Peyer's patch (tissue), 4 donors: ENCODE results near the gene IGFBP7. TPM values are rescaled to one million over a fixed set of nuclear protein-coding genes. Genes with fewer than 3 reads are reported as not detected.
A peak's percentile ranks its signal among the peaks of the same experiment; 100 is the strongest.
"Not testable (repeated sequence)": the region's sequence is repeated elsewhere in the genome, so short reads cannot be mapped to it uniquely, and the experiment has no call there.

Experiments
- DNase-seq, 3 donors: peaks; one replicate each; pipeline ENCODE4 v3.0.0-alpha.2; 2017 to 2019
- H3K27ac ChIP-seq, 4 donors: fragments of 200-600 bp; sonication (generic); one replicate each; pipeline ENCODE4 v1.5.1; 2016 to 2019
- H3K27me3 ChIP-seq, 2 donors: fragments of 200-600 bp; sonication (generic); one replicate each; pipeline ENCODE4 v1.5.1; 2019
- H3K36me3 ChIP-seq, 3 donors: fragments of 200-600 bp; sonication (generic); one replicate each; pipeline ENCODE4 v1.5.1; 2016 to 2019
- H3K4me1 ChIP-seq, 4 donors: fragments of 200-600 bp; sonication (generic); one replicate each; pipeline ENCODE4 v1.5.1; 2016 to 2019
- H3K4me3 ChIP-seq, 4 donors: fragments of 200-600 bp; sonication (generic); 1 replicate in 3 of 4; 2 replicates in 1 of 4; pipeline ENCODE4 v1.5.1; 2016 to 2019; ENCODE audit warnings: mild to moderate bottlenecking in 1 of 4
- H3K9me3 ChIP-seq, 4 donors: fragments of 200-600 bp; sonication (generic); one replicate each; pipeline ENCODE4 v1.5.1; 2016 to 2019; ENCODE audit warnings: mild to moderate bottlenecking in 1 of 4
- POLR2A ChIP-seq, 2 donors: fragments of 450-650 bp; IDR thresholded peaks; one replicate each; pipeline ENCODE4 v1.5.1; 2017; ENCODE audit warnings: antibody characterized with exemption in 2 of 2, mild to moderate bottlenecking in 2 of 2, moderate library complexity in 2 of 2
- total RNA-seq, 4 donors: library from RNA; depleted of rRNA; stranded (reverse); fragments of >200 nt; gene quantifications; one replicate each; pipeline ENCODE4 v1.1.0, GENCODE V29; 2016
- TF ChIP-seq, protein P1 (sequence below), 6 experiments: fragments of 450-650 bp in 4 of 6; fragments of 200-600 bp in 2 of 6; sonication (generic) in 1 of 6; IDR thresholded peaks; one replicate each; pipeline ENCODE4 v1.5.1; 2017 to 2019; ENCODE audit warnings: antibody characterized with exemption in 6 of 6, mild to moderate bottlenecking in 3 of 6, moderate library complexity in 1 of 6

Gene IGFBP7
- total RNA-seq, 4 donors from 2014 or later: 37.1 to 92.1 (median 79.1) TPM

DNA sequence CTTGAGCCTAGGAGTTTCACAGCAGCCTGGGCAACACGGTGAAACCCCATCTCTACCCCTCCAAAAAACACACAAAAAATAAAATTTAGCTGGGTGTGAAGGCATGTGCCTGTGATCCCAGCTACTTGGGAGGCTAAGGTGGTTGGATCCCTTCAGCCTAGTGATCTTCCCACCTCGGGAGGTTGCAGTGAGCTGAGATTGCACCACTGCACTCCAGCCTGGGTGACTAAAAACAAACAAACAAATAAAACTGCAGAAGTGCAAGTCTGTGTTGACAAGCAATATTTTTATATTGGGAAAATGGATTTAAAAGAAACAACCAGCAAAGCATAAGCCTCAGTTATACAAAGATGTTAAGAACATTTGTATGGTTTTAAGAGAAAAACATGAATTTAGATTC is 46.1 kb downstream of the IGFBP7 start:
- Histone ChIP-seq H3K27me3 (no peaks in the 10 kb centered on the region), H3K4me3 (no peak overlapping the region), H3K9me3 (no peaks in the 10 kb centered on the region), H3K27ac (peak overlapping the region in 1 of 4 donors; percentile 20), H3K4me1 (peaks cover 0 to 15% (median 0%) of the 10 kb centered on the region in 4 donors), H3K36me3 (no peaks in the 10 kb centered on the region)
- TF ChIP-seq, protein P1, sequence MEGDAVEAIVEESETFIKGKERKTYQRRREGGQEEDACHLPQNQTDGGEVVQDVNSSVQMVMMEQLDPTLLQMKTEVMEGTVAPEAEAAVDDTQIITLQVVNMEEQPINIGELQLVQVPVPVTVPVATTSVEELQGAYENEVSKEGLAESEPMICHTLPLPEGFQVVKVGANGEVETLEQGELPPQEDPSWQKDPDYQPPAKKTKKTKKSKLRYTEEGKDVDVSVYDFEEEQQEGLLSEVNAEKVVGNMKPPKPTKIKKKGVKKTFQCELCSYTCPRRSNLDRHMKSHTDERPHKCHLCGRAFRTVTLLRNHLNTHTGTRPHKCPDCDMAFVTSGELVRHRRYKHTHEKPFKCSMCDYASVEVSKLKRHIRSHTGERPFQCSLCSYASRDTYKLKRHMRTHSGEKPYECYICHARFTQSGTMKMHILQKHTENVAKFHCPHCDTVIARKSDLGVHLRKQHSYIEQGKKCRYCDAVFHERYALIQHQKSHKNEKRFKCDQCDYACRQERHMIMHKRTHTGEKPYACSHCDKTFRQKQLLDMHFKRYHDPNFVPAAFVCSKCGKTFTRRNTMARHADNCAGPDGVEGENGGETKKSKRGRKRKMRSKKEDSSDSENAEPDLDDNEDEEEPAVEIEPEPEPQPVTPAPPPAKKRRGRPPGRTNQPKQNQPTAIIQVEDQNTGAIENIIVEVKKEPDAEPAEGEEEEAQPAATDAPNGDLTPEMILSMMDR (IDR thresholded peaks at IDR 0.05): no peak
- TF ChIP-seq POLR2A (IDR thresholded peaks at IDR 0.05): no peak
- DNase-seq: no peak

DNA sequence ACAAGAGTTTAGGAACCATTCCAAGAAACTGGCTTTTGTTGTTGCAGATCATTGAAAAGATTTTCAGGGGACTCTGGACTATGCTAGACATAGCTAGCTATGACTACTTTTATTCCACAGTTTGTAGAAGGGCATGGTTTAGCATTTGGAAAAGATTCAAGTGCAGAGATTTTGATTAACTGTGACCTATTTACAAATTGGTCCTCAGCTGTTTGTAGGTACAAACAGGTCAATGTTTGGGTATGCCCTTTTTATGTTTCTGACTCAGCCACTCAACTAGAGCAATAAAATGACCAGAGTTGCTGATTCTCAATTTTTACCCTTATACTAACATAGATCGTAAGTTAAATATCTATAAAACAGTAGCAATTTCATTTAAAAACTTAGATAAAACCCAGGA is 46.7 kb downstream of the IGFBP7 start:
- Histone ChIP-seq H3K4me1 (peaks cover 0 to 15% (median 0%) of the 10 kb centered on the region in 4 donors), H3K27ac (no peak overlapping the region), H3K27me3 (no peaks in the 10 kb centered on the region), H3K9me3 (no peaks in the 10 kb centered on the region), H3K4me3 (no peak overlapping the region), H3K36me3 (no peaks in the 10 kb centered on the region)
- DNase-seq: no peak
- TF ChIP-seq, protein P1 (IDR thresholded peaks at IDR 0.05): no peak
- no peak for TF ChIP-seq POLR2A (IDR thresholded peaks at IDR 0.05)

DNA sequence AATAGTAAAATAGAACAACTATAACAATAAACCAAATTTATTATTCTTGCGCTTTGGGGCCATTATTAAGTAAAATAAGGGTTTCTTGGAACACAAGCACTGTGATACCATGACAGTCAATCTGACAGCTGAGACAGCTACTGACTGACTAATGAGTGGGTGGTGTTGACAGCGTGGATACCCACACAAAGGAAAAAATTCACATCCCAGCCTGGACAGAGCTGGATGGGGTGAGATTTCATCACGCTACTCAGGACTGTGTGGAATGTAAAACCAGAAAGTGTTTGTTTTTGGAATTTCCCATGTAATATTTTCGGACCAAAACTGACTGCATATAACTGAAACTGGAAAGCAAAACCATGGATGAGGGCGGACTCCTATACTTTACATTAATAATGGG is 48.8 kb downstream of the IGFBP7 start:
- H3K36me3 ChIP-seq: no peaks in the 10 kb centered on the region
- H3K4me1 ChIP-seq: peaks cover 0 to 15% (median 0%) of the 10 kb centered on the region in 4 donors
- H3K9me3 ChIP-seq: no peaks in the 10 kb centered on the region
- TF ChIP-seq, protein P1 (IDR thresholded peaks at IDR 0.05): no peak
- TF ChIP-seq POLR2A (IDR thresholded peaks at IDR 0.05): no peak
- no peaks in the 10 kb centered on the region for H3K27me3 ChIP-seq
- H3K27ac ChIP-seq: no peak overlapping the region
- no peak overlapping the region for H3K4me3 ChIP-seq
- DNase-seq: no peak

DNA sequence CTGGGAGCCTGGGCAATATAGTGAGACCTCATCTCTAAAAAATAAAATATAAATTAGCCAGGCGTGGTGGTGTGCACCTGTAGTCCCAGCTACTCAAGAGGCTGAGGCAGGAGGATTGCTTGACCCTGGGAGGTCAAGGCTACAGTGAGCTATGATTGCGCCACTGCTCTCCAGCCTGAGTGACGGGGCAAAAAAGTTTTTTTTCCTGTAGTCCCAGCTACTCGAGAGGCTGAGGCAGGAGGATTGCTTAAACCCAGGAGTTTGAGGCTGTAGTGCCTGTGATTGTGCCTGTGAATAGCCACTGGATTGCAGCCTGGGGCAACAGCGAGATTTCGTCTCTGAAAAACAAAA is 49.5 kb downstream of the IGFBP7 start:
- not testable (repeated sequence) for H3K36me3 ChIP-seq, DNase-seq, H3K27me3 ChIP-seq, H3K9me3 ChIP-seq, H3K4me1 ChIP-seq, H3K4me3 ChIP-seq
- H3K27ac ChIP-seq: peak overlapping the region in 1 of 4 donors; percentile 12

DNA sequence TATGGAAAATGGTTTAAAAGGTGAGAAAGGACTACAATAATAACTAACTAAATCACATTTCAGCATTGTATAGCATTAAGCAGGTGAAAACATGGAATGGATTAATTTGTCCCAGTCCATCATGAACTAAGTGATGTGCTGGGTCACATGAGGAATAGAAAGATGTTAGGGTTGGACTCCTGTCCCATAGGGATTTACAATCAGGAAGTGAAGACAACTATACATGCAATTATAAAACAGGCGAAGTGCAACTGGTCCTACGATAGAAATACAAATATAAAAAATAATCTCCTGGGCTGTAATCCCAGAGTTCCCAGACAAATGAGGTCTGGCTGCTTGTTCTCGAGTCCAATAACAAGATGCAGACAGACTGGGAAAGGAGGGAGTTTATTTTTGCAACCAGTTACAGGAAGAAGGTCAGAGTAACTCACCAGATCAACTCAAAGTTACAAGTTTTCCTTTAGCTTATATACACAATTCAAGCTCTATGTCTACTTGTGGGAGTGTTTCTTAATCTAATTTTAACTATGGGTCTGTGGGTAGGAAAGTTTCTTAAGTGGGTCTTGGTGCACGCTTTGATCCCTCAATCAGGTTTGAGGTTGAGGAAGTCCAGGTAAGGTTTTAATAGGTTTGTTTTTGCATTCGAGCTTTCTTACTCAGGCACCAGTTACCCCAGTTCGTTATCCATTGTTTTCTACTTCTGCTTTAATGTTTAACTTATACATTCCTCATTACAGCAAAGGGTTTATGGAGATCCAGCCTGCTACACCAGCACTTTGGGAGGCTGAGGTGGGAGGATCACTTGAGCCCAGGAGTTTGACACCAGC is 50.1 kb downstream of the IGFBP7 start:
- TF ChIP-seq POLR2A (IDR thresholded peaks at IDR 0.05): no peak
- TF ChIP-seq, protein P1 (IDR thresholded peaks at IDR 0.05): no peak
- Histone ChIP-seq H3K27me3 (no peaks in the 10 kb centered on the region), H3K4me3 (no peak overlapping the region), H3K9me3 (no peaks in the 10 kb centered on the region), H3K4me1 (peaks cover 0 to 5% (median 0%) of the 10 kb centered on the region in 4 donors), H3K36me3 (no peaks in the 10 kb centered on the region), H3K27ac (peak overlapping the region in 1 of 4 donors; percentile 12)
- no peak for DNase-seq

DNA sequence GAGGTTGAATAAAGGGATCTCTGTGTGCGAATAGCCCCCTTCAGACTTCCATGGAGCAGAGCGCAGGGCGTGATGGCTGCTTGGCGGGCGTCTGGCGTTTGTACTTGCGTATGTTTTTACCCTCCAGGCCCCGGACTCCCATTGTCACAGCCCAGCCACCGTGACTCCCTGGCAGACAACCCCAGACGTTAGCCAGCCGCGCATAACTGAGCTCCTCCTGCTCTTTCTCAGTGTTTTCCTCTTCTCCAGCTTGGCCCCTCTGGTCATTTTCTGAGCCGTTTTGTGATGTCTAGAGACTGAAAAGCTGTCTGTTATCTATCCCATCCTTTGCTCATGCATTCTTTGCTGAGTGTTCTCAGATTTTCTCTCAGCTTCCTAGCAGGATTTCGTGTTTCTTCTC is 54.3 kb downstream of the IGFBP7 start:
- Histone ChIP-seq H3K27me3 (no peaks in the 10 kb centered on the region), H3K27ac (no peak overlapping the region), H3K36me3 (no peaks in the 10 kb centered on the region), H3K4me1 (no peaks in the 10 kb centered on the region), H3K9me3 (no peaks in the 10 kb centered on the region), H3K4me3 (no peak overlapping the region)
- DNase-seq: no peak
- no peak for TF ChIP-seq POLR2A (IDR thresholded peaks at IDR 0.05)
- TF ChIP-seq, protein P1 (IDR thresholded peaks at IDR 0.05): no peak
